Measurements from ENCODE around the gene COPZ2.

- no peak for TF ChIP-seq POLR2AphosphoS5 (IDR thresholded peaks at IDR 0.05; ENCODE audit: low read depth, low read length)
- TF ChIP-seq TAF1 (IDR thresholded peaks at IDR 0.05; ENCODE audit: borderline replicate concordance, low read depth, low read length), result no peak
- no peak for TF ChIP-seq POLR2A (IDR thresholded peaks at IDR 0.05; ENCODE audit: low read depth, low read length)
Observed at GRCh38 chr17:47999582-47999981, 38.0 kb downstream of the COPZ2 start.
